Endothelial cell of umbilical vein (primary cell): ENCODE data around the gene TRIM24.

Source experiments
- CTCF ChIP-seq, 2 donors: IDR thresholded peaks; 1 replicate in 1 of 2; 2 replicates in 1 of 2; pipeline ENCODE4 v1.5.1; 2011; ENCODE audit warnings: low read length in 2 of 2, mild to moderate bottlenecking in 2 of 2, moderate library complexity in 2 of 2, control low read depth in 1 of 2, inconsistent platforms in 1 of 2, low read depth in 1 of 2; ENCODE audit not compliant: insufficient read depth in 1 of 2; ENCODE audit errors: extremely low read depth in 1 of 2
- EZH2 ChIP-seq: IDR thresholded peaks from 2 replicates; pipeline ENCODE4 v1.6.1; 2012; ENCODE audit warnings: borderline replicate concordance, low read depth, mild to moderate bottlenecking, moderate library complexity, low read length, inconsistent platforms; ENCODE audit not compliant: severe bottlenecking
- FOS ChIP-seq: IDR thresholded peaks from 2 replicates; pipeline ENCODE4 v1.6.1; 2011; ENCODE audit warnings: mild to moderate bottlenecking, low read length, moderate library complexity, borderline replicate concordance; ENCODE audit not compliant: insufficient read depth
- GATA2 ChIP-seq: IDR thresholded peaks from 2 replicates; pipeline ENCODE4 v1.7.0; 2011; ENCODE audit warnings: low read depth, mild to moderate bottlenecking, moderate library complexity, mixed read lengths, low read length; ENCODE audit not compliant: insufficient read length, insufficient read depth
- MAX ChIP-seq: IDR thresholded peaks from 2 replicates; pipeline ENCODE4 v1.6.1; 2011; ENCODE audit not compliant: insufficient read depth, insufficient read length
- MYC ChIP-seq: IDR thresholded peaks from one replicate; pipeline ENCODE4 v1.6.1; 2011; ENCODE audit warnings: mild to moderate bottlenecking, low read depth, low read length
- POLR2A ChIP-seq: IDR thresholded peaks from 2 replicates; pipeline ENCODE4 v1.6.1; 2012; ENCODE audit warnings: low read depth, mild to moderate bottlenecking, control low read depth, low read length
- POLR2AphosphoS5 ChIP-seq: IDR thresholded peaks from 2 replicates; pipeline ENCODE4 v1.6.1; 2012; ENCODE audit warnings: low read depth, mild to moderate bottlenecking, control low read depth, low read length, moderate library complexity; ENCODE audit not compliant: insufficient read depth

- TF ChIP-seq CTCF (IDR thresholded peaks at IDR 0.05; ENCODE audit: extremely low read depth in 1 of 2, insufficient read depth in 1 of 2, low read depth in 1 of 2, low read length in 2 of 2) (no peak), EZH2 (no peak), POLR2A (no peak), POLR2AphosphoS5 (no peak), MAX (no peak), MYC (no peak), GATA2 (no peak), FOS (no peak)
These were observed 105.0 kb downstream of the TRIM24 start for GRCh38 chr7:138565071-138565450.
